Measurements from ENCODE around the gene RBP3.

RBP3 gene

GRCh38 chr10:47339759-47340607 is 8.2 kb upstream of the RBP3 start:
- H3K79me2 ChIP-seq (ENCODE audit: insufficient read depth, low read length), result no peaks in the 10 kb centered on the region
- H3K9me3 ChIP-seq (ENCODE audit: insufficient read depth, low read length, severe bottlenecking), result no peaks in the 10 kb centered on the region
- no peak overlapping the region for H3K4me3 ChIP-seq (ENCODE audit: low read depth in 1 of 2, low read length in 2 of 2)
- no peak overlapping the region for H2AFZ ChIP-seq (ENCODE audit: low read depth, low read length)
- DNase-seq (no peak), ATAC-seq (ENCODE audit: insufficient read depth, low read depth) (peak; percentile 44; the same call in 1 of the 3 replicates)
- H3K4me1 ChIP-seq (ENCODE audit: insufficient read depth, low read length), result no peaks in the 10 kb centered on the region
- TF ChIP-seq EZH2 (IDR thresholded peaks at IDR 0.05; ENCODE audit: borderline replicate concordance, low read depth, low read length, severe bottlenecking), result no peak
- TF ChIP-seq CTCF (IDR thresholded peaks at IDR 0.05; ENCODE audit: borderline replicate concordance, extremely low read depth, low read length, poor library complexity, severe bottlenecking), result no peak
- H3K36me3 ChIP-seq (ENCODE audit: insufficient read depth, low read length), result no peaks in the 10 kb centered on the region
- peaks cover 10% of the 10 kb centered on the region for H3K27me3 ChIP-seq (ENCODE audit: insufficient read depth, low read length, poor library complexity)
- H3K27ac ChIP-seq (ENCODE audit: low read length), result no peak overlapping the region
- H3K4me2 ChIP-seq (ENCODE audit: insufficient read depth, low read length), result no peak overlapping the region
- H3K9ac ChIP-seq (ENCODE audit: low read depth, low read length), result no peak overlapping the region
- peaks cover 5% of the 10 kb centered on the region; the same call in 1 of the 2 replicates for H4K20me1 ChIP-seq (ENCODE audit: insufficient read depth, low read length)

- peak; percentile 98 for TF ChIP-seq CTCF (IDR thresholded peaks at IDR 0.05; ENCODE audit: borderline replicate concordance, extremely low read depth, low read length, poor library complexity, severe bottlenecking)
- no peak for TF ChIP-seq EZH2 (IDR thresholded peaks at IDR 0.05; ENCODE audit: borderline replicate concordance, low read depth, low read length, severe bottlenecking)
- Histone ChIP-seq H2AFZ (ENCODE audit: low read depth, low read length) (no peak overlapping the region), H3K27me3 (ENCODE audit: insufficient read depth, low read length, poor library complexity) (peaks cover 13% of the 10 kb centered on the region)
These were observed 7.5 kb upstream of the RBP3 start for GRCh38 chr10:47340608-47341170.

GRCh38 chr10:47344996-47345870 is 2.9 kb upstream of the RBP3 start:
- no peaks in the 10 kb centered on the region for H4K20me1 ChIP-seq (ENCODE audit: insufficient read depth, low read length)
- H3K27me3 ChIP-seq (ENCODE audit: insufficient read depth, low read length, poor library complexity), result peaks cover 15% of the 10 kb centered on the region
- no peaks in the 10 kb centered on the region for H3K9me3 ChIP-seq (ENCODE audit: insufficient read depth, low read length, severe bottlenecking)
- H2AFZ ChIP-seq (ENCODE audit: low read depth, low read length), result no peak overlapping the region
- DNase-seq (no peak), ATAC-seq (ENCODE audit: insufficient read depth, low read depth) (no peak)
- no peaks in the 10 kb centered on the region for H3K79me2 ChIP-seq (ENCODE audit: insufficient read depth, low read length)
- H3K4me2 ChIP-seq (ENCODE audit: insufficient read depth, low read length), result no peak overlapping the region
- H3K4me3 ChIP-seq (ENCODE audit: low read depth in 1 of 2, low read length in 2 of 2), result no peak overlapping the region
- H3K4me1 ChIP-seq (ENCODE audit: insufficient read depth, low read length), result no peaks in the 10 kb centered on the region
- H3K36me3 ChIP-seq (ENCODE audit: insufficient read depth, low read length), result no peaks in the 10 kb centered on the region
- no peak overlapping the region for H3K27ac ChIP-seq (ENCODE audit: low read length)
- TF ChIP-seq EZH2 (IDR thresholded peaks at IDR 0.05; ENCODE audit: borderline replicate concordance, low read depth, low read length, severe bottlenecking), result no peak
- no peak for TF ChIP-seq CTCF (IDR thresholded peaks at IDR 0.05; ENCODE audit: borderline replicate concordance, extremely low read depth, low read length, poor library complexity, severe bottlenecking)
- H3K9ac ChIP-seq (ENCODE audit: low read depth, low read length), result no peak overlapping the region

More at GRCh38 chr10:47340608-47341170, 7.5 kb upstream of the RBP3 start:
- peaks cover 3% of the 10 kb centered on the region; the same call in 1 of the 2 replicates for H4K20me1 ChIP-seq (ENCODE audit: insufficient read depth, low read length)
- H3K9me3 ChIP-seq (ENCODE audit: insufficient read depth, low read length, severe bottlenecking), result no peaks in the 10 kb centered on the region
- no peaks in the 10 kb centered on the region for H3K4me1 ChIP-seq (ENCODE audit: insufficient read depth, low read length)
- peak; percentile 79 for ATAC-seq (ENCODE audit: insufficient read depth, low read depth)
- H3K79me2 ChIP-seq (ENCODE audit: insufficient read depth, low read length), result no peaks in the 10 kb centered on the region
- no peak overlapping the region for H3K4me2 ChIP-seq (ENCODE audit: insufficient read depth, low read length)
- H3K9ac ChIP-seq (ENCODE audit: low read depth, low read length), result no peak overlapping the region
- no peak overlapping the region for H3K4me3 ChIP-seq (ENCODE audit: low read depth in 1 of 2, low read length in 2 of 2)
- H3K27ac ChIP-seq (ENCODE audit: low read length), result no peak overlapping the region
- DNase-seq, result peak; percentile 70
- no peaks in the 10 kb centered on the region for H3K36me3 ChIP-seq (ENCODE audit: insufficient read depth, low read length)

All from DND-41 (cell line).